Panc1 (cell line): ENCODE data around the gene PCDHGA2. TPM values are rescaled to one million over a fixed set of nuclear protein-coding genes. Genes with fewer than 3 reads are reported as not detected.
"Not testable (repeated sequence)": the region's sequence is repeated elsewhere in the genome, so short reads cannot be mapped to it uniquely, and the experiment has no call there.

Experiments
- ATAC-seq: fragments of 200-7000 bp; cut with Tn5 transposase; 2 replicates; pipeline ENCODE4 v1.9.1; 2020; ENCODE audit warnings: mild to moderate bottlenecking, moderate library complexity
- BruUV-seq: library from RNA; stranded (reverse); fragments of 400-500 nt; replicated peaks from 2 replicates; lab custom pipeline; 2021; lab: Mats Ljungman, UMichigan
- CTCF ChIA-PET: fragments of 300-600 bp; sonication (Branson Sonifier 250); formaldehyde crosslinking; loops from one replicate; lab custom pipeline; 2022; ENCODE audit warnings: antibody characterized with exemption; lab: Charles Lee
- POLR2A ChIA-PET: fragments of 300-600 bp; sonication (Branson Sonifier 250); formaldehyde crosslinking; loops from one replicate; lab custom pipeline; 2022; ENCODE audit warnings: antibody characterized with exemption; lab: Charles Lee
- DNase-seq: peaks from one replicate; pipeline ENCODE4 v3.0.0-alpha.2; 2010; ENCODE audit warnings: low read depth, low spot score
- H3K27ac ChIP-seq: 2 replicates; pipeline ENCODE4 v1.5.1; 2011; ENCODE audit warnings: mild to moderate bottlenecking, low read length, inconsistent platforms
- H3K27me3 ChIP-seq: fragments of 200-500 bp; sonication (Bioruptor generic); 2 replicates; pipeline ENCODE4 v1.6.0; 2014; ENCODE audit warnings: low read length, inconsistent platforms; ENCODE audit not compliant: control insufficient read depth, insufficient read depth
- H3K36me3 ChIP-seq: fragments of 200-500 bp; sonication (Bioruptor generic); 2 replicates; pipeline ENCODE4 v1.5.1; 2014; ENCODE audit warnings: inconsistent platforms, mild to moderate bottlenecking, low read length, moderate library complexity; ENCODE audit not compliant: control insufficient read depth, insufficient read depth
- H3K4me1 ChIP-seq: 2 replicates; pipeline ENCODE4 v1.5.1; 2011; ENCODE audit warnings: inconsistent platforms, mild to moderate bottlenecking, low read length, moderate library complexity; ENCODE audit not compliant: control insufficient read depth, insufficient read depth
- H3K4me3 ChIP-seq, 2 experiments: 2 replicates each; pipeline ENCODE4 v1.5.1; 2011 to 2012; ENCODE audit warnings: low read depth in 2 of 2, low read length in 2 of 2, mild to moderate bottlenecking in 2 of 2, inconsistent platforms in 1 of 2, moderate library complexity in 1 of 2
- H3K9me3 ChIP-seq: fragments of 200-500 bp; sonication (Bioruptor generic); 2 replicates; pipeline ENCODE4 v1.5.1; 2014; ENCODE audit warnings: low read depth, mild to moderate bottlenecking, inconsistent platforms, low read length, moderate library complexity; ENCODE audit not compliant: control insufficient read depth, insufficient read depth
- CTCF ChIP-seq: fragments of 450-650 bp; IDR thresholded peaks from 2 replicates; pipeline ENCODE4 v1.5.1; 2017; ENCODE audit warnings: mild to moderate bottlenecking
- POLR2AphosphoS5 ChIP-seq: IDR thresholded peaks from 2 replicates; pipeline ENCODE4 v1.6.1; 2012; ENCODE audit warnings: mild to moderate bottlenecking, low read depth, low read length, moderate library complexity
- REST ChIP-seq, 2 experiments: IDR thresholded peaks; 2 replicates each; pipeline ENCODE4 v1.6.1; 2011 to 2012; ENCODE audit warnings: low read depth in 2 of 2, control low read depth in 1 of 2, low read length in 1 of 2, mild to moderate bottlenecking in 1 of 2, moderate library complexity in 1 of 2; ENCODE audit not compliant: insufficient read depth in 1 of 2
- SIN3A ChIP-seq: IDR thresholded peaks from 2 replicates; pipeline ENCODE4 v1.6.1; 2012; ENCODE audit warnings: low read depth, mild to moderate bottlenecking, low read length, moderate library complexity, borderline replicate concordance; ENCODE audit not compliant: insufficient read depth
- TCF7L2 ChIP-seq: IDR thresholded peaks from 2 replicates; pipeline ENCODE4 v1.6.1; 2011; ENCODE audit warnings: mild to moderate bottlenecking, low read depth, low read length, inconsistent platforms
- in situ Hi-C: cut with HindIII; loops from 2 replicates; pipeline ENCODE4 v1.10.0; 2016; ENCODE audit warnings: low sequenced_read_pairs, low pct_unique_long_range_greater_than_20kb
- intact Hi-C: fragments of 100-400 bp; cut with micrococcal nuclease; formaldehyde crosslinking; loops from one replicate; pipeline ENCODE4 v1.10.0; 2022; ENCODE audit not compliant: unreplicated experiment
- total RNA-seq: library from RNA; stranded (reverse); gene quantifications from one replicate; pipeline ENCODE4 v1.2.1, GENCODE V29; 2021; ENCODE audit not compliant: unreplicated experiment

PCDHGA2 gene
- total RNA-seq, 1 experiment from 2014 or later = 0.05 TPM

- H3K27ac ChIP-seq, H3K4me1 ChIP-seq, H3K4me3 ChIP-seq, H3K36me3 ChIP-seq, POLR2A ChIA-PET, intact Hi-C loops, BruUV-seq, DNase-seq, ATAC-seq, H3K27me3 ChIP-seq: not testable (repeated sequence)
- in situ Hi-C loops = loop anchor here (25.0 kb wide), 1 partner anchor 145 kb away; the partner anchor contains the start of genes PCDHB10, PCDHB11, PCDHB16 and PCDHB8
- CTCF ChIA-PET = interaction anchor here (0.6 kb wide), 2 partner anchors 180 to 256 kb away, joined by 3 to 4 read pairs; no protein-coding TSS in a partner anchor
- peaks cover 12% of the 10 kb centered on the region; the same call in 1 of the 2 replicates for H3K9me3 ChIP-seq
Observed at GRCh38 chr5:141332571-141332970, 6.0 kb upstream of the PCDHGA2 start.

- ATAC-seq, H3K4me3 ChIP-seq, DNase-seq, H3K4me1 ChIP-seq, H3K27ac ChIP-seq, intact Hi-C loops, BruUV-seq, CTCF ChIA-PET, H3K9me3 ChIP-seq, H3K27me3 ChIP-seq, POLR2A ChIA-PET, H3K36me3 ChIP-seq: not testable (repeated sequence)
- in situ Hi-C loops = loop anchor here (25.0 kb wide), 1 partner anchor 154 kb away; the partner anchor contains the start of genes PCDHB10, PCDHB11, PCDHB16 and PCDHB8
Observed at GRCh38 chr5:141340781-141341354, 2.3 kb downstream of the PCDHGA2 start.

- Histone ChIP-seq H3K27me3 (no peaks in the 10 kb centered on the region), H3K36me3 (no peaks in the 10 kb centered on the region), H3K27ac (no peak overlapping the region), H3K4me3 (no peak overlapping the region), H3K4me1 (no peaks in the 10 kb centered on the region), H3K9me3 (no peaks in the 10 kb centered on the region; the same call in 1 of the 2 replicates)
- in situ Hi-C loops = loop anchor here (25.0 kb wide), 1 partner anchor 155 kb away; the partner anchor contains the start of genes PCDHB10, PCDHB11, PCDHB16 and PCDHB8
- ChIA-PET CTCF (interaction anchor here (0.6 kb wide), 1 partner anchor 595 kb away, joined by 3 read pairs; no protein-coding TSS in a partner anchor), POLR2A (interaction anchor here (1.0 kb wide), 1 partner anchor 22 kb away, joined by 3 read pairs; no protein-coding TSS in a partner anchor)
- TF ChIP-seq POLR2AphosphoS5 = no peak
- no peak for TF ChIP-seq CTCF
- TF ChIP-seq SIN3A = no peak
- no peak for TF ChIP-seq REST (IDR thresholded peaks at IDR 0.05; ENCODE audit: insufficient read depth in 1 of 2, low read depth in 2 of 2, low read length in 1 of 2)
- no peak for TF ChIP-seq TCF7L2
- intact Hi-C loops = no loop called here
- no TSS peak for BruUV-seq
- DNase-seq (no peak), ATAC-seq (no peak)
Observed at GRCh38 chr5:141342773-141343172, 4.2 kb downstream of the PCDHGA2 start.
